Femur (tissue), 1 donor: ENCODE results near the gene NUTF2.
A peak's percentile ranks its signal among the peaks of the same experiment; 100 is the strongest.

Experiments
- DNase-seq: peaks from one replicate; pipeline ENCODE4 v3.0.0-alpha.2; 2017

The NUTF2 gene

DNA sequence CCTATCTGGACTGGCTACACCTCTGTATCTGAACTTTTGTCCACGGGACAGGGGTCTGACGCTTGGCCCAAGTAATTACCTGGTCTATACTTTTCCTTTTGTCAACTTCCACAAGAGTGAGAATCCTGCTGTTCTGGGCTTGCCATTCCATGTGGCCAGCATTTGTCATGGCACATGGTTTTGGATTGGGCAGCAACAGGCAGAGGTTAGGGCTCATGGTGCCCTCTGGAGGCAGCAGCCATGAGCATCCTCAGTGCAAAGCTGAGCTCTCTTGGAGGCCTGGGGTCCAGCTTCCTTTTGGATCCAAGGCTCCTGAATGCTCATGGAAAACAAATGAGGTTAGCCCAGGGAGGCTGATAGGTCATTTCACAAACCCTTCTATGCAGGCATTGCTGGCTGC, 18.6 kb downstream of the NUTF2 start:
- no peak for DNase-seq

DNA sequence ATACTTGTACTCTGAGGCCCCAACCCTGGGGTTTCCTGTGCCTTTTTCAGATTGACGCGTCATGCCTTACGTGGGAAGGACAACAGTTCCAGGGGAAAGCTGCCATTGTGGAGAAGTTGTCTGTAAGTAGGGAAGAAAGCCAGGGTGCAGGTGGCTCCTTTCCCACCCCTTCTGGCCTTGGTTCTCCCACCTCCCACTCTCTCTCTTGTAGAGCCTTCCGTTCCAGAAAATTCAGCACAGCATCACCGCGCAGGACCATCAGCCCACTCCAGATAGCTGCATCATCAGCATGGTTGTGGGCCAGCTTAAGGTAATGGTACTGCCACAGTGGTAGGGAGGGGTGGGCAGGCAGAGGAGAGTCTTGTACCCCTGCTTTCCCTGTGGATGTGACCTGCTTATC, 21.6 kb downstream of the NUTF2 start:
- no peak for DNase-seq

DNA sequence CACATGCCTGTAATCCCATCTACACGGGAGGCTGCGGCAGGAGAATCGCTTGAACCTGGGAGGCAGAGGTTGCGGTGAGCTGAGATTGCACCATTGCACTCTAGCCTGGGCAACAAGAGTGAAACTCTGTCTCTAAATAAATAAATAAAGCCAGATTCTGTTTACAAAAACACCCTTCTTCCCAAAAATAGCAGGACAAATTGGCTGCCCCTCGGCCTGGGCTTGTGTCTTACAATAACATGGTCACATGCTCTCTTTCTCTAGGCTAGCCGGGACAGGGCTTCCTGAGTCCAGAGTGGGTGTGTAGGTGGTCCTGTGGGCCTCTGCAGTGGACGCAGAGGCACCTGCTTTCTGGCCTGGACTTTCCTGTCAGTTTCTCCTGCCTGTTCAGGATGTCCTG, 22.9 kb downstream of the NUTF2 start:
- no peak for DNase-seq

DNA sequence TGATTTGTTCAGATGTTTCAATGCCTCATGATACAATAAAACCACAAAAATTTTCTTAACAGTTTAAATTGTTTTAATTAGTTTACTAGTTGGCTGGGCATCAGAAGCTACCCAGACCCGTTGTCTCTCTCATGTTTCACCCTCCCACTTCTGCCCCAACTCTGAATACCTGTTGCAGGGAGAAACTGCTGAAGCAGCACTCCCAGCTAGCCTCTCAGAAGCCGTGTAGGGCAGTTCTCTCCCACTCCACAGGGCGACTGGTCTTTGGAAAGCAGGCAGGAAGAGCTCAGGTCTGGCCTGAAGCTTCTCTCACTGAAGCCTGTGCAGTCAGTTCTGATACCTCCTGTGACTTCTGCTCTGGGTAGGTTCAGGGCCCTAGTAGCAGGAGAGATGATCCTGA, 24.5 kb downstream of the NUTF2 start:
- no peak for DNase-seq

DNA sequence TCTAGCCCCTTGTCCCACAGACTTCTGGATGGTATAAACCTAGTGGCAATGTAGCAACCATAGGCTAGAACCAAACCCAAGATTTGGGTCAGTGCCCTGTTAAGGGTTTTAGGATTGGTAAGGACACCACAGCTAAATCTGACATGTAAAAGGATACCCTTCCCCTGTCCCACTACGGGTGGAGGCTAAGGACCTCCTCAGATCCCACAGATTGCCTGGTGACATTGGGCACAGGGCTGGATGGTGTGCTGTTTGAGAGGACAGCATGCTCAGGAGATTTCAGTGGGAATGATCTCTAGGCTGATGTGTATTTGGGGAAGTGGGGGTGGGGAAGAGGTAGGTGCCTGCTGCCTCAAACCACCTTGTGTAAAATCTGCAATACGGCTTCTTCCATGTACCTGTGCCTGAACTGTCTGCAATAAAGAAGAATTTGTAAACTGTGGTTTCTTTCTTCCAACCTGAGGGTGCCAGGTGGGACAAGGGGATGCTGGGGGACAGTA, 25.4 kb downstream of the NUTF2 start:
- DNase-seq = no peak

DNA sequence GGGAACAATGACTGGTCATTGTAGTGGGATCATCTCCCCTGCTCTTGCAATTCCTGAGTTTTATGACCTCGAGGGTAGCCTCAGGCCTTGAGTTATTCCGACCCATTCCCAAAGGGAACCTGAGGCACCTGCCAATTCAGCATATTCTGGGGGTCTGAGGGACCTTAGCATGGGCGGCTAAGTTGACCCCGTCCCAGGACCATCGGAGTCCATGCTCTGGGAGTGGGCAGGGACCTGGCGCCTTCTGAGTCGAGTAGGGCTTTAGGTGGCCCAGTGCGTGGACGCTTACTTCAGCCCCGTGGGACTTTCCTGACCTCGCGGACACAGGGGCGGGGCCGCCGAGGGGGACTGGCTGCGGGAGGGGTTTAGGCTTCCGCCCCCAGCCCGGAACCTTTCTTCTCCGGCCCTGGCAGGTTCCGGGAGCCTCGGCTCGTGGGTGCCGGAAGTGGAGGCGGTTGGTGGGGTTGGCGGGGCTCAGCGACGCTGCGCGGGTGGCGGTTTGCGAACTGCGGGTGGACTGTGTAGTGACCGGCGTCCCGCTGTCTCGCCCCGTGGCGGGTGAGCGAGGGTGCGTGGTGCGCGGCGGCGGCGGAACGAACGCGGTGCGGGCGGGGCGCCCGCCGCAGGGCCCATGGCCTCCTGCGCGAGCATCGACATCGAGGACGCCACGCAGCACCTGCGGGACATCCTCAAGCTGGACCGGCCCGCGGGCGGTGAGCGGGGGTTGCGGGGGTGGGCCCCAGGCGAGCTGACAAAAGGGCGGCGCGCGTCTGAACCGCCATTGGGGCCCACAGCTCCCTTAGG, 26.1 kb downstream of the NUTF2 start, which contains the start of gene EDC4:
Gene EDC4 (plus strand): TSS at position 422 of the 804 bp plus-strand sequence. CDS start 210 bp downstream, at position 632.
- DNase-seq = peak; percentile 87

DNA sequence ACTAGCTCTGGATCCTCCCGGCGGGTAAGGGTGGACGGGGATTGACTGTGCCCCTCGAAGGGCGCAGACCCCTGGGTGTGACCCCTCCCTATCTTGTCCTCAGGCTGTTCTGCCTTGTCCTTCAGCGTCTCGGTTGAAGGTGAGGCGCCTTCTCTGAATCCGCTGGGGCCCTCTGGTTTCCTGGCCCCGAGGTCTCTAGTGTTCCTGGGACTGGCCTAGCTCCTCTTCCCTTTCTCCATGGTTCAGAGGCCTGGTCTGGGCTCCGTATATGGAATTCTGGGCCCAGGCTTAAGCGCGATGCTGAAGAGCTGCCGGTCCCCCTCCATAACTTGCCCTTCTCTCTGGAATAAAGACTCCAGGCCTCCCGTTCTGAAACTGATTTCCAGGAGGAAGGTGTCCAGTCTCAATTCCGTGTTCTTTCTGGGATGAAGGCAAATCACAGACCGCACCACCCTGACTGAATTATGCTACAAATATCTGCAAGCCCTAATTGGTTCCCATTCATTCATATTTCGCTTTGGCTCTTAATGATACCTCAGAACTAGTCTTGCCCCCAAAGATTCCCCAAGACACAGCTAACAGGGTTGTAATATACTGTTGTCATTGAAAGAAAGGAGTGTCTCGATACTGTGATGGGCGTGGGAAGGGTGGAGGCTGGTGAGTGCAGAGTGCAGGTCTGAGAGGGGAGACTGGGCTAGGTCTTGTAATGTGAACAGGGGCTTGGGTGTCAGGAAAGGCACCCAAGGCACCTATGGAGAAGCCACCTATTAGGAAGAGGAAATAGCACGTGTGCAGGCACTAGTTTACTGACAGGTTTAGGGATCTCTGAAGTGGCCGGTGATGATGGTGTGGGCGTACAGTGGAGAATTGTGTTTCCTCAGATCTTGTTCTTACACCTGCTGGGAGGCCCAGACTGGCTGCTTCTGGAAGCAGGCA, 27.0 kb downstream of the NUTF2 start:
- no peak for DNase-seq

DNA sequence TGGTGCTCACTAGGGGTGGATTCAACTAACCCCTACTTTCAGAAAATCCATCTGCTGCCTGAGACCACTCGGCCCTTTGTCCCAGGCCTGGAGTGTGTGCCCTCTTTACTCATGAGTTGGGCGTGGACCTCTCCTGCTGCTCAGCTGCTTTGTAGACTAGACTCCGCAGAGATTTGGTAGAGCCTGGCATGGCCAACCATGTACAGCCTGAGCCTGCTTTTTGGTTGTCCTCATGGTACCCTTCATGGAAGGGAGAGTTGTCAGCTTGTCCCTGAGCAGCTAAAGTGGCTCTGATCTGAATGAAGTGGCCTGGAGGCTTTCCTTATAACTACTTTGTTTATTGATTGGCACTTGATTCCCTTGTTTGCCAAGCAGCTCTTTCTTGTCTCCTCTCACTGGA, 27.6 kb downstream of the NUTF2 start:
- DNase-seq = no peak

DNA sequence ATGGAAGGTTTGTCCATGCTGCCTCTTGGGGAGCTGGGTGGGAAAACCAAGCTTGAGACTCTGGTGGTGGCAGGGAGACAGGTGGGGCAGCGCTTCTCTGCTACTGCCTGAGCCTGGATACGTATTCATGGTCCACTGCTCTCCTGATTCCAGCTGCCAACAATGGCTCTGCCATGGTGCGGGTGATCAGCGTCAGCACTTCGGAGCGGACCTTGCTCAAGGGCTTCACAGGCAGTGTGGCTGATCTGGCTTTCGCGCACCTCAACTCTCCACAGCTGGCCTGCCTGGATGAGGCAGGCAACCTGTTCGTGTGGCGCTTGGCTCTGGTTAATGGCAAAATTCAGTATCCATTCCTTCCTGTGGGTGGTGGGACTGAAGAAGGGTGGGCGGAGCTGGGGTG, 30.3 kb downstream of the NUTF2 start:
- DNase-seq = no peak

DNA sequence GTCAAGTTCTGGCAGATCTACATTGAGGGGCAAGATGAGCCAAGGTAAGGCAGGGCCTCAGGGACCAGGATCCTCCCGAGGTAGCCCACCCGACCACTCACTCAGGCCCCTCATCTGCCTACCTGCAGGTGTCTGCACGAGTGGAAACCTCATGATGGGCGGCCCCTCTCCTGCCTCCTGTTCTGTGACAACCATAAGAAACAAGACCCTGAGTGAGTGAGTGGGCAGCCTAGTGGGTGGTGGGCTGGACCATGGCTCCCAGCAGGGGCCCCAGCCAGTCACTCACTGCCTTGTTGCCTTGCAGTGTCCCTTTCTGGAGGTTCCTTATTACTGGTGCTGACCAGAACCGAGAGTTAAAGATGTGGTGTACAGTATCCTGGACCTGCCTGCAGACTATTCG, 31.5 kb downstream of the NUTF2 start:
- no peak for DNase-seq

DNA sequence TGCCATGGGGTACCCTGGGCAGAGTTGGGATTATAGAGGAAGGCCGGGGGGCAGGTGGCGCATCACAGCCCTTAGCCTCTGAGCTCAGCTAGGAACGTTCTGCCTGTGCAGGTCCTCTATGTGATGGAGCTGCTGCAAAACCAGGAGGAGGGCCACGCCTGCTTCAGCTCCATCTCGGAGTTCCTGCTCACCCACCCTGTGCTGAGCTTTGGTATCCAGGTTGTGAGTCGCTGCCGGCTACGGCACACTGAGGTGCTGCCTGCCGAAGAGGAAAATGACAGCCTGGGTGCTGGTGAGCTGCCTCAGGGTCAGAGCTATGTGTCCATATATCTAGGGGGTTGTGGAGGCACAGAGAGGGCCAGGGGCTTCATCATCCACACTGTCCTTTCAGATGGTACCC, 32.1 kb downstream of the NUTF2 start:
- DNase-seq = no peak

DNA sequence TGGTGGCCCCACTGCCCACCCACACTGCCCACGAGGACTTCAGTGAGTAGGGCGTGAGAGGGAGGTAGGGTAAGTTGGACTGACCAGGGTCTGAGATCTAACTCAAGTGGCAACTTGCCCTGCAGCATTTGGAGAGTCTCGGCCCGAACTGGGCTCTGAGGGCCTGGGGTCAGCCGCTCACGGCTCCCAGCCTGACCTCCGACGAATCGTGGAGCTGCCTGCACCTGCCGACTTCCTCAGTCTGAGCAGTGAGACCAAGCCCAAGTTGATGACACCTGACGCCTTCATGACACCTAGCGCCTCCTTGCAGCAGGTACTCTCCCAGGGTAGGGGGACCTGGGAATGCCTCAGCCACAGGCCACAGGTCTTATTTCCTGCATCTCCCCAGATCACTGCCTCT, 32.7 kb downstream of the NUTF2 start:
- DNase-seq = no peak

DNA sequence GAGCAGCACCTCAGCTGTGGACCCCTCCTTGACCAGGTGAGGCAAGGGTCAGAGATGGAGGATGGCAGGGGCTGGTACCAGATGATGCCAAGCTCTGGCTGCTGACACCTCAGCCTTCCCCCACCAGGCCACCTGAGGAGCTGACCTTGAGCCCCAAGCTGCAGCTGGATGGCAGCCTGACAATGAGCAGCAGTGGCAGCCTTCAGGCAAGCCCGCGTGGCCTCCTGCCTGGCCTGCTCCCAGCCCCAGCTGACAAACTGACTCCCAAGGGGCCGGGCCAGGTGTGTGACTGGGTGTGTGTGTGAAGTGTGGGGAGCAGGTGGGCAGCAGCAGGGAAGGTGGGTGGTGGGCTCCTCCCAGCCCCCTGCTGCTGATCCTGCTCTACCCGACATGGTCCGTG, 33.2 kb downstream of the NUTF2 start:
- DNase-seq = no peak

DNA sequence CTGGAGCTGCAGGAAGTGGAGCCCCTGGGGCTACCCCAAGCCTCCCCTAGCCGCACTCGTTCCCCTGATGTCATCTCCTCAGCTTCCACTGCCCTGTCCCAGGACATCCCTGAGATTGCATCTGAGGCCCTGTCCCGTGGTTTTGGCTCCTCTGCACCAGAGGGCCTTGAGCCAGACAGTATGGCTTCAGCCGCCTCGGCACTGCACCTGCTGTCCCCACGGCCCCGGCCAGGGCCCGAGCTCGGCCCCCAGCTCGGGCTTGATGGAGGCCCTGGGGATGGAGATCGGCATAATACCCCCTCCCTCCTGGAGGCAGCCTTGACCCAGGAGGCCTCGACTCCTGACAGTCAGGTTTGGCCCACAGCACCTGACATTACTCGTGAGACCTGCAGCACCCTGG, 33.9 kb downstream of the NUTF2 start:
- no peak for DNase-seq

DNA sequence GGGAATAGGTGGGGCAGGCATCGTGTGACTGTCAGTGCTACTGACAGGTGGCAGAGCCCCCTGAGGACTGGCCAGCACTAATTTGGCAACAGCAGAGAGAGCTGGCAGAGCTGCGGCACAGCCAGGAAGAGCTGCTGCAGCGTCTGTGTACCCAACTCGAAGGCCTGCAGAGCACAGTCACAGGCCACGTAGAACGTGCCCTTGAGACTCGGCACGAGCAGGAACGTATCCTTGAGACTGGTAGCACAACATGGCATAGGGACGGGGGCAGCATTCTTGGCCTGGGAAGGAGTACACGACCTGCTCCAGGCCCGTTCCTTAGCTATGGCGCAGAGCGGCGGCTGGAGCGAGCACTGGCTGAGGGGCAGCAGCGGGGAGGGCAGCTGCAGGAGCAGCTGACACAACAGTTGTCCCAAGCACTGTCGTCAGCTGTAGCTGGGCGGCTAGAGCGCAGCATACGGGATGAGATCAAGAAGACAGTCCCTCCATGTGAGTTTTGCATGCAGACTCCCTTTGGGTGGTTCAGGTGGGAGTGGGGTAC, 35.0 kb downstream of the NUTF2 start:
- peak; percentile 74 for DNase-seq

DNA sequence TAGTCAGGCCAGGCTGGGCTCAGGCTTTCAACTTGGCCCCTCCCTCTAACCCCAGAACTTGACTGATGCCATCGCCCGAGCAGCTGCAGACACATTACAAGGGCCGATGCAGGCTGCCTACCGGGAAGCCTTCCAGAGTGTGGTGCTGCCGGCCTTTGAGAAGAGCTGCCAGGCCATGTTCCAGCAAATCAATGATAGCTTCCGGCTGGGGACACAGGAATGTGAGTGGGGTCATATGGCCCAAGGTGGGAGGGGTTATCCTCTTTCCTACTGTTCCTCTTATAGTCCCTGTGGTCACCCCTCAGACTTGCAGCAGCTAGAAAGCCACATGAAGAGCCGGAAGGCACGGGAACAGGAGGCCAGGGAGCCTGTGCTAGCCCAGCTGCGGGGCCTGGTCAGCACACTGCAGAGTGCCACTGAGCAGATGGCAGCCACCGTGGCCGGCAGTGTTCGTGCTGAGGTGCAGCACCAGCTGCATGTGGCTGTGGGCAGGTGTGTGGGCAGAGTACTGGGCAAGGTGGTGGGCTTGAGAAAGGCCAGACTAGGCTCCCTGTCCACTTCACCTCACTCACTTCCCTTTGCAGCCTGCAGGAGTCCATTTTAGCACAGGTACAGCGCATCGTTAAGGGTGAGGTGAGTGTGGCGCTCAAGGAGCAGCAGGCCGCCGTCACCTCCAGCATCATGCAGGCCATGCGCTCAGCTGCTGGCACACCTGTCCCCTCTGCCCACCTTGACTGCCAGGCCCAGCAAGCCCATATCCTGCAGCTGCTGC, 35.8 kb downstream of the NUTF2 start:
- DNase-seq = peak; percentile 82

DNA sequence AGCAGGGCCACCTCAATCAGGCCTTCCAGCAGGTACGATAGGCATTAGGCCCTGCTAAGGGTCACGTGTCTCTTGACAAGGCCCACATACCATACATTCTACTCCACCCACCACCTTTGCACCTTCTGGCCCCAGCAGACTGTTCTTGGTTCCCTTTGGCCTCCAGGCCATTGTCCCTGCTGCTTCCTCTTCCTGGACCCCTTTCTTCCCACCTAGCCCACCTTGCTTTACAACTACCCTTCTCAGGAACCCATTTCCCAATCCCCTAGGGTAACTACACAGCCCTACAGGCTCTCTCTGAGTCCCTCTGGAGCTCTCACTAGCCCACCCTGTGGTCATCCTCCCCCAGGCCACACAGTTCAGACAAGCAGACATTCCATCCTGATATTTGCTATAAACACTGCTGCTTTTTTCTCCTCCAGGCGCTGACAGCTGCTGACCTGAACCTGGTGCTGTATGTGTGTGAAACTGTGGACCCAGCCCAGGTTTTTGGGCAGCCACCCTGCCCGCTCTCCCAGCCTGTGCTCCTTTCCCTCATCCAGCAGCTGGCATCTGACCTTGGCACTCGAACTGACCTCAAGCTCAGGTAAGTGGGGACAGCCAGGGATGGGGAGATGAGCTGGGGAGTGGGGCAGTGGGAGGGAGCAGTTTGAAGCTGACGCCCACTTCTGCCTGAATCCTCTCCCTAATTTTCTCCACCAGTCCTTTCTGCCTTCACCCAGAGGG, 36.6 kb downstream of the NUTF2 start:
- no peak for DNase-seq

DNA sequence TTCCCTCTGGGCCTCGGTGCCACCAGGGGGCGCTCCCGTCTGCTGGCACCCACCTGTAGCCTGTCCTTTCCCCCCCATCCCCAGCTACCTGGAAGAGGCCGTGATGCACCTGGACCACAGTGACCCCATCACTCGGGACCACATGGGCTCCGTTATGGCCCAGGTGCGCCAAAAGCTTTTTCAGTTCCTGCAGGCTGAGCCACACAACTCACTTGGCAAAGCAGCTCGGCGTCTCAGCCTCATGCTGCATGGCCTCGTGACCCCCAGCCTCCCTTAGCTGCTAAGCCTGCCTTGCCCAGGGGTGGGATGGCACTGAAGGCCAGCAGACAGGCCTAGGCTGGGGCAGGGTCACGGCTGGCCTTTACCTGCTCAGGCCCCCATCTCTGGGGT, 37.1 kb downstream of the NUTF2 start:
- peak; percentile 58 for DNase-seq

DNA sequence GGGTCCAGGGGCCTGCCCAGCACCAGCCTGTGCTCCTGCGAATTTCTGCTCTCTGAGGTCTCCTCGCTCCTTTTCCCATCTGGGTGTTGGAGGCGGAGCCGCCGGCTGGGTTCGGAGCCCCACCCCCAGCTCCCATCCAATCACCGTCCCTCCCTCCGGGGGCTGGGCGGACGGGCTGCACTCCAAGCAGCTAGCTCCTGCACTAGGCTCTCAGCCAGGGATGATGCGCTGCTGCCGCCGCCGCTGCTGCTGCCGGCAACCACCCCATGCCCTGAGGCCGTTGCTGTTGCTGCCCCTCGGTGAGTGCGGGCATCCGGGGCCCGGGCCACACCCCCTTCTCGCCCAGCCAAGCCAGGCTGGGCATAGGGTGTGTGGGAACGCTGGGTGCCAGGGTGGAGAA, 38.0 kb downstream of the NUTF2 start, which contains the start of gene NRN1L:
Gene NRN1L (plus strand): TSS at position 202 of the 400 bp plus-strand sequence. CDS start 19 bp downstream, at position 221.
- DNase-seq = peak; percentile 92

DNA sequence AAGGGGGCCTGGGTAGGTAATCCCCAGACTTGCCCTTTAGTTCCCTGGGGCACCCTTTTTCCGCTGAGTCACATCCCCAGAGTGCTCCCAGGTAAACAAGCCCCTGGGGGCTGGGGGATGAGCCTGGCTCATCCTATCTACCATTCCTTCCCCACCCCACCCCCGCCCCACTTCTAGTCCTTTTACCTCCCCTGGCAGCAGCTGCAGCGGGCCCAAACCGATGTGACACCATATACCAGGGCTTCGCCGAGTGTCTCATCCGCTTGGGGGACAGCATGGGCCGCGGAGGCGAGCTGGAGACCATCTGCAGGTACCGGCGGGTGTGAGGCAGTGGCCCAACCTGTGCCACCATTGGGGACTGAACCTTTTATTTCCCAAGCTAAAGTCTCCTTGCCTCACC, 38.8 kb downstream of the NUTF2 start:
- DNase-seq = no peak

DNA sequence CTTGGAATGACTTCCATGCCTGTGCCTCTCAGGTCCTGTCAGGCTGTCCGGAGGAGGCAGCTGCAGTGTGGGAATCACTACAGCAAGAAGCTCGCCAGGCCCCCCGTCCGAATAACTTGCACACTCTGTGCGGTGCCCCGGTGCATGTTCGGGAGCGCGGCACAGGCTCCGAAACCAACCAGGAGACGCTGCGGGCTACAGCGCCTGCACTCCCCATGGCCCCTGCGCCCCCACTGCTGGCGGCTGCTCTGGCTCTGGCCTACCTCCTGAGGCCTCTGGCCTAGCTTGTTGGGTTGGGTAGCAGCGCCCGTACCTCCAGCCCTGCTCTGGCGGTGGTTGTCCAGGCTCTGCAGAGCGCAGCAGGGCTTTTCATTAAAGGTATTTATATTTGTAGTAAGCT, 39.2 kb downstream of the NUTF2 start:
- DNase-seq = no peak

DNA sequence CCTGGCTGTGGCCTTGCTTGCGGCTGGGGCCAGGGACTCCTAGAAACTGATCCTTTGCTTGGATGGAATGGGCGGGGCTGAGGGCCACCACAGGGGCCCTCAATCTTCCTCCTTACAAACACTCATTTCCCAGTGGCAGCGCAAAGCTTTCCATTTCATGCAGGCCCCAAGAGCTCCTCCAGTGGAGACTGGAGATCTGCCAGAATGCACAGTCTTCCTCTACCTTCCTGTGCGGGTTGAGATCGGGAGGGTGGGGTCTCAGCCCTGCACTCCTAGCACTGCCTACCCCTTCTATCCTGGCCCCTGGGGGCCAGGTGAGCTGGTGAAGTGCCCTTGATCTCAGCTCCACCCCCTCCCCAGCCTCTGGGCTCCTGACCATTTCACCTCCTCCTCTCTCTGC, 39.7 kb downstream of the NUTF2 start:
- no peak for DNase-seq
